HG02678 (cell line): ENCODE measurements around the gene LPP.

ENCODE experiments used
- ATAC-seq: cut with Tn5 transposase; IDR thresholded peaks from one replicate; pipeline ENCODE4 v1.9.1; 2021; ENCODE audit warnings: mild to moderate bottlenecking, moderate library complexity; ENCODE audit not compliant: unreplicated experiment

The LPP gene

GRCh38 chr3:188270423-188270972 lies 116.5 kb downstream of the LPP start:
- ATAC-seq: no peak

DNA sequence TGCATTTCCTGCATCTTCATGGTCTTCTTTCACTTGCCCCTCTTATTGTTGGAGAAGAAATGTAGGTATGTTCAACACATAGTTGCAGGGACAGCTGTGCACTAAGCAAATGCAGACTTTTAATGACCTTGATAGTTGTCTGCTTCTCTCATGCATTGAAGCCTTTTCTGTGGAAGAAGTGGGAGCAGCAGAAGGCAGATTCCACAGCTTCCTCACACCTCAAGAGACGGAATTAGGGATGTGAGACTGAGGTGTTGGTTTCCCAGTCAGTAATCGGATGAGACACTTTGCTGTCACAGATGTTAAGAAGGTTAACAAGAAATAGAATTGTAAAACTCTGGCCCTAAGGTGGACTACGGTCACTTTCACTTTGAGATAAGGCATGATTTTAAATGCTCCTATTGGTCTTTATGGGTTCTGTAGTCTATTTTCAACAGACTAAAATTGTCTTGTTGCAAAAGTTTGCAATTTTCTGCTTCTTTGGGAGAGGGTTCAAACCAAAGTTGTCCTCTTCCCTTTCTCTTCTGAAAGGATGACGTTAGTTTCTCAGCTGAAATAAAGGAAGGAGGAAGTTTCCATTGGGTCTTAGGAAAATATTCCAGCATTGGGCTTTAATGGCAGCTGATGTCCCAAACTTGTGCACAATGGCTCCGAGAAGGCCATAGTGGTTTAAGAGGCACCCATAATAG lies 117.4 kb downstream of the LPP start:
- no peak for ATAC-seq

DNA sequence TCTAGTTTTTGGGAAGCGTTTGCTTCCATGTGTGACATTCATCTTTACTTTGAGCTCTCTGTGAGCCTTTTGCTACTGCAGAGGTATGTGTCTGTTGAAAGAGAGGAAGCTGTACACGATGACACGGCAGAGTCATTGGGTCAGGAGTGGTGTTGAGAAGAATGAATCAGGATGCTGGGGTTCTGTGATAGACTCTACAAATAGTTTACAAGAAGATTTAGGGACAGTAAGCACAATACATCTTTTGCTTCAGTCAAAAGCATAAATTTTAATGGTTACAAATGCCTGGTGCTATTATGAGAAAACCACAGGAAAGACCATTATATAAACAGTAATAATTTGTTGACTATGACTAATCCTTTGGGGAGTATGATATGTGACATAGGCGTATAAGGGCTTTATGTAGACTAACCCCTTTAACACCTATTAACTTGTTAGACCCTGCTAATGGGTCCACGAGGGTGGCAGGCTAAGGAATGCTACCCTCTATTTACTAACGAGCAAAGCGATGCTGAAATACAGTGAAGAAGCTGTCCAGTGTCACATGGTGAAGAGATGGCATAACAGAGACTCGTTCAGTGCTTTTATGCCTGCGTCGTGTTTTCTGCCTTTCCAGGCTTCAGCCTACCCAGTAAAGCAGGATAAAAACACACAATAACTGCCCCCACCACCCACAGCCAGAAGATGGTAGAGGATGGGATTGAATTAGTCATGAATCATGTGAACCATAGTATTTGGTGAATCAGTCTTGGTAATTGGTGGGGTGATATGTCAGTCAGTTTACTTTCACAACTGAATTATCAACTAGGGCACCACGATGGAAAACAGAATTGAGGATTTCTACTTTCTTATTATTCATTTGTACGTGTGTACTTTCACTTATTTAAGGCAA lies 118.8 kb downstream of the LPP start:
- no peak for ATAC-seq

GRCh38 chr3:188274249-188274915 lies 120.4 kb downstream of the LPP start:
- no peak for ATAC-seq

- ATAC-seq: no peak
Observed at GRCh38 chr3:188276375-188276774, 122.4 kb downstream of the LPP start.

- ATAC-seq: no peak
Observed at GRCh38 chr3:188278717-188279324, 124.9 kb downstream of the LPP start.

- ATAC-seq: no peak
Observed at GRCh38 chr3:188279502-188280335, 125.8 kb downstream of the LPP start.

DNA sequence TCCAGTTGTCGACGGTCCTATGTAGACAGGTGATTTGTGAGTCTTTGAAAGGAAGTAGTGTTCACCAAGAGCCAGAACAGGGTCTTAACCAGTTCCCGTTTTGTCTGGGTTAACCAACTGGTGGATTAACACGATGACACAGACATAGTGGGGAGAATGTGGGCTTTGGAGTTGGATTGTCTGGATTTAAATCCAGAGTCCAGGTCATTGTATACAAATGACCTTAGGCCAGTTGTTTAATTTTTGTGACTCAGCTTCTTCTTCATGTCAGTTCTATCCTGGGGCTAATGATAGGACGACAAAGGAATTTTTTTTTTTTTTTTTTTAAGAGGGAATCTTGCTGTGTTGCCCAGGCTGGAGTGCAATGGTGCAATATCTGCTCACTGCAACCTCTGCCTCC lies 126.7 kb downstream of the LPP start:
- ATAC-seq: no peak

GRCh38 chr3:188282871-188283270 lies 128.9 kb downstream of the LPP start:
- no peak for ATAC-seq

- no peak for ATAC-seq
Observed at GRCh38 chr3:188283347-188283746, 129.4 kb downstream of the LPP start.

GRCh38 chr3:188284455-188285212 lies 130.7 kb downstream of the LPP start:
- no peak for ATAC-seq

DNA sequence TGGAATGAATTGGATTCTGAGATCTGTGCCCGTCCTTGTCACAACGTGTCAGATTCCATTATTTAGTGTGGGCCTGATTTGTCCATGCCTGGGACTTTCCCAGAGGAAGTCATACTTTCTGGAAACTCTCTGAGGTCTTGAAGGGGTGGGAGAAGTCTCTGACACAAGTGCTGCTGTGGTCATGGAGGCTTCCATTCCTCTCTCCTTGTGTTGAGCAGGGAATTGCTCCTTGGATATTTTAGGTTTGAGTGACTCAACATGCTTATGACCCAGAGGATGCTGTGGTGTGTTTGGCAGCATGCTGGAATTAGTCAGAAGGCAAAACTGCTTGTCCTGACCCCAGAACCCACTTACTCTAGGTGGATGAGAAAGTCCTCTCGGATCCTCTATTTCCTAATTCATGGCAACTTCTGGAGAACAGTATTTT lies 132.1 kb downstream of the LPP start:
- no peak for ATAC-seq

DNA sequence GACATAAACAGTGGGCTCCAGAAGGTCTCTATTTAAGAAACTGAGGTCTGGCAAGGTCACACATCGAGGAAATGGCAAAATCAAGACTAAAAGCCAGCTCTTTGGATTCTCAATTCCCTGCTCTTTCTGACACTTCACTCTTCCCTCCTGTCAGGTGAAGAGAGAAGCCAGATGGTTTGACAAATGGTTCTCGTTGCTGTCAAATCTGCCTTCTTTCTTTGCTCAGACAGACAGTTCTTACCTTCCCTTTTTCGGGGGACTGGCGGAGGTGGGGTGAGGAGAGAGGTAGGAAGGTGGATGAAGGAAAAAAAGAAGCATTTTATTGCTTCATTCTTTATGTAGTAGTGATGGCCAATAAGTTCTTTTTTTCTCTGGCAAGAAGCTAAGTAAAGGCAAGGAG lies 133.4 kb downstream of the LPP start:
- no peak for ATAC-seq

DNA sequence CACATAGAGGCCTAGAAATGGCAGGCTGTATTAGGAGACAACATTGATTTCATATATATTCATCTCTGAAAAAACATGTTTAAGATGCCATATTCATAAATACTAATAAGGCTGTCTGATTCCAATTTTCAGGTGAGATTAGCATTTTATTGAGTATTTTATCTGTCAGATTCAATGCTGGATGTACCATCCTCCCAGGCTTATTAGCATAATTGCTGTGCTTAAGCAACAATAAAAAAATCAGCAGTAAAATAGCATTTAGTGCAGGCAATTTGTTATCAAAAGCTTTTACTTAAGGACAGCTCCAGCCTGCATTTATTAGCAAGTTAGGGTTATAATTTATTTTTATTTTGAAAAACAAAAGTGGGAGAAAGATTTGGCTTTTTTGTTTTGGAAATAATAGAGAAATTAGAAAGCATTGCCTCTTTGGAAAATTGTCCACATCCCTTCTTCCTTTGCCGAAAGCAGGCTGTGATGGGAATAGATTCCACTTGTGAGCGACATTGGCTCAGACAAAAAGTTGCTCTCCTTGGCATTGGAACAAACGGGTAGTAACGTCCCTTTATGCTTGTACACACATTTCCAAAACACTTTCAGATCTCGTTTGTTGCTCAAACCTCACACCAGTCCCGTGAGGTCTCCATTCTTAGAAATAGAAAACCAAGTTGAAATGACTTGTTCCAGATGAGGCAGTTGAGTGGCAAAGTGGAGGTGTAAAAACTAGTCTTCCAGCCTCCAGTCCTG lies 134.0 kb downstream of the LPP start:
- ATAC-seq: no peak

DNA sequence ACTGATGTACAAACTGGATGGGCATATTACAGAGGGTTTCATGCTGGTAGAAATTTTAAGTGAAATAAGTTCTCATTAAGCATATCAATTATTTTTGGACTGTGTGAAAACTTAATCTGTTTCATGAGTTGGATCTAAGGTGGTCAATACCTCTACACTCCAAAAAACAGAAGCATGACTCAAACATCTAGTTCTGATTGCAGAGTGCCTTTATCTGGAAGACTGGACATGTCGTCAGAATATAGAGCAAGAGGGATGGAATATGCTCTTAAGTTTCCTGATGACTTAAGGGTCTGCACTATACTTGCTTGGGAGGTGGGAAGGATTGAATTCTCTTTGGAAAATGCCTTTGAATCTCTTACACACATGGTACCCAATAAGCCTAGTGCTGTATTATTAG lies 138.3 kb downstream of the LPP start:
- no peak for ATAC-seq

DNA sequence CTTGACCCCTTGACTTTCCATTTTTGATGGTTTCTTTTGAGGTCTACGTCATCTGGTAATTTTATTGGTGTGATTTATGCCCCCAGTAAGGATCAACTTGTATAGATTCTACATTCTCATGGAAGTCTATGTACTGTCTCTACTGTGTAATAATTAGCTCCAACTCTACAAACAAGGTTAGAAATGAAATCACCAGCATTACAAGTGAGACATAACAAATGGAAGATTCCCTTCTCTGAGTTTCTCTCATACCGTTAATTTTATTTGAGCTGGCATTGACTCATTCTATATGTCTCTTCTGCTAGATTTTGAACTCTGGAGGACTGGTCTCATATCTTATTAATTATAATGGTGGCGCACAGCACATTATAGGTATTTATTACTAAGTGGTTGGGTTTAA lies 138.9 kb downstream of the LPP start:
- no peak for ATAC-seq

DNA sequence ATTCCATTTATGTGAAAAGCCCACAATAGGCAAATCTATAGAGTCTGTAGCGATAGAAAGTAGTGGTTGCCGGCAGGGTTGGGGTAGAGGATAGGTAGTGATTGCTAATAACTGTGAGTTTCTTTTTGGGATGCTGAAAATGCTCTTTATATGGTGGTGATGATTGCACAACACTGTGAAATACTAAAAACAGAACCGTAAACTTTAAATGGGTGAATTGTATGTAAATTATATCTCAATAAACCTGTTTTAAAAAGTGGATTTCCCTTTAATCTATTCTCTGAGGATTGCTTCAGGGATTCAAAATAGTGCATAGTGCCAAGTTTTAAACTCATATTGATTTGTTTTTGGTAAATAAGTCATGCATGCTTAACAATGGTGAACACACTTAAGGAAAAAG lies 140.2 kb downstream of the LPP start:
- ATAC-seq: no peak

- ATAC-seq: no peak
Observed at GRCh38 chr3:188294823-188295487, 141.0 kb downstream of the LPP start.
